CD4-positive, alpha-beta T cell (primary cell): ENCODE data around the gene MED12L. TPM values are rescaled to one million over a fixed set of nuclear protein-coding genes. Genes with fewer than 3 reads are reported as not detected.

Experiments used
- ATAC-seq: fragments of 200-7000 bp; cut with Tn5 transposase; one replicate; pipeline ENCODE4 v1.10.0; 2022; ENCODE audit warnings: mild to moderate bottlenecking; ENCODE audit not compliant: poor library complexity
- CTCF ChIA-PET: fragments of 350-600 bp; sonication (Branson Sonifier 250); formaldehyde crosslinking; loops from one replicate; lab custom pipeline; 2021; ENCODE audit warnings: antibody characterized with exemption, inconsistent platforms; lab: Charles Lee
- POLR2A ChIA-PET: fragments of 350-600 bp; sonication (Branson Sonifier 250); formaldehyde crosslinking; loops from one replicate; lab custom pipeline; 2021; ENCODE audit warnings: antibody characterized with exemption, inconsistent platforms; lab: Charles Lee
- DNase-seq, 14 experiments: peaks; one replicate each; pipeline ENCODE4 v3.0.0-alpha.2; 2013 to 2020; ENCODE audit warnings: mixed read lengths in 2 of 14
- H3K27ac ChIP-seq, 2 donors: one replicate each; pipeline versions ENCODE4 v1.5.1 to v1.7.0; 2013; ENCODE audit warnings: low read length in 2 of 2, low read depth in 1 of 2, mild to moderate bottlenecking in 1 of 2
- H3K27me3 ChIP-seq, 2 experiments: 1 replicate in 1 of 2; 2 replicates in 1 of 2; pipeline versions ENCODE4 v1.6.1 to v1.7.0; 2013; ENCODE audit warnings: low read length in 2 of 2, control low read depth in 1 of 2, mild to moderate bottlenecking in 1 of 2, moderate library complexity in 1 of 2; ENCODE audit not compliant: insufficient read depth in 2 of 2, control insufficient read depth in 1 of 2
- H3K36me3 ChIP-seq: one replicate; pipeline ENCODE4 v1.6.1; 2013; ENCODE audit warnings: low read length, control low read depth; ENCODE audit not compliant: insufficient read depth
- H3K4me1 ChIP-seq: one replicate; pipeline ENCODE4 v1.6.1; 2013; ENCODE audit warnings: low read length, control low read depth; ENCODE audit not compliant: insufficient read depth
- H3K4me3 ChIP-seq: one replicate; pipeline ENCODE4 v1.5.1; 2013; ENCODE audit warnings: mild to moderate bottlenecking, low read length, moderate library complexity
- H3K9me3 ChIP-seq, 2 experiments: 1 replicate in 1 of 2; 2 replicates in 1 of 2; pipeline versions ENCODE4 v1.6.1 to v1.7.0; 2013; ENCODE audit warnings: low read length in 2 of 2, mild to moderate bottlenecking in 2 of 2, control low read depth in 1 of 2, moderate library complexity in 1 of 2; ENCODE audit not compliant: control insufficient read depth in 1 of 2, insufficient read depth in 1 of 2
- H3K27ac Mint-ChIP-seq: one replicate; pipeline ENCODE4 v1.8.0; 2020; ENCODE audit warnings: mixed read lengths
- H3K27me3 Mint-ChIP-seq: one replicate; pipeline ENCODE4 v1.8.0; 2021; ENCODE audit warnings: mixed read lengths
- H3K36me3 Mint-ChIP-seq: one replicate; pipeline ENCODE4 v1.8.0; 2021; ENCODE audit warnings: low read depth, mixed read lengths
- H3K4me1 Mint-ChIP-seq: one replicate; pipeline ENCODE4 v1.8.0; 2021; ENCODE audit warnings: low read depth, mixed read lengths
- H3K4me3 Mint-ChIP-seq: one replicate; pipeline ENCODE4 v1.8.0; 2020; ENCODE audit warnings: mild to moderate bottlenecking, mixed read lengths
- H3K9me3 Mint-ChIP-seq: one replicate; pipeline ENCODE4 v1.8.0; 2020; ENCODE audit warnings: mixed read lengths
- CTCF ChIP-seq: fragments of 200-600 bp; IDR thresholded peaks from one replicate; pipeline ENCODE4 v1.8.0; 2022; ENCODE audit warnings: antibody characterized with exemption, mild to moderate bottlenecking
- intact Hi-C, 2 experiments: fragments of 100-400 bp; cut with DNase I in 1 of 2; cut with micrococcal nuclease in 1 of 2; formaldehyde crosslinking; loops; one replicate each; pipeline versions ENCODE4 v1.15.1 to v1.9.0; 2023 to 2025; cut with DNase I, micrococcal nuclease
- total RNA-seq, 174 experiments: library from RNA in 2 of 174; stranded (reverse) in 2 of 174; gene quantifications; one replicate each; pipeline ENCODE4 v1.2.3 and lab custom pipeline; 2021 to 2026

MED12L gene
- total RNA-seq, 2 experiments from 2014 or later: 0.39 to 0.49 TPM

- H3K27me3 Mint-ChIP-seq: no peaks in the 10 kb centered on the region
- POLR2A ChIA-PET: interaction anchor here (1.2 kb wide), 1 partner anchor 14 kb away, joined by 3 read pairs; the partner anchor contains the start of gene GPR171
Observed at GRCh38 chr3:151218136-151218535, 132.7 kb downstream of the MED12L start.

GRCh38 chr3:151219056-151219455, 133.6 kb downstream of the MED12L start:
- Histone ChIP-seq H3K27me3 (no peaks in the 10 kb centered on the region), H3K36me3 (no peaks in the 10 kb centered on the region), H3K4me1 (no peaks in the 10 kb centered on the region), H3K4me3 (no peak overlapping the region), H3K27ac (no peak overlapping the region), H3K9me3 (peaks cover 0 to 8% of the 10 kb centered on the region in 2 experiments)
- no peak for ATAC-seq
- no peak for TF ChIP-seq CTCF
- no peaks in the 10 kb centered on the region for H3K4me1 Mint-ChIP-seq
- H3K36me3 Mint-ChIP-seq: no peaks in the 10 kb centered on the region
- CTCF ChIA-PET: interaction anchor here (1.0 to 1.4 kb wide), 2 partner anchors 9 to 26 kb away, joined by 3 to 5 read pairs; no protein-coding TSS in a partner anchor
- no peaks in the 10 kb centered on the region for H3K27me3 Mint-ChIP-seq
- peaks cover 5% of the 10 kb centered on the region for H3K9me3 Mint-ChIP-seq
- H3K4me3 Mint-ChIP-seq: no peak overlapping the region
- no peak overlapping the region for H3K27ac Mint-ChIP-seq
- POLR2A ChIA-PET: no interaction called here
- DNase-seq: no peak
- intact Hi-C loops: no loop called here

More at GRCh38 chr3:151218136-151218535, 132.7 kb downstream of the MED12L start:
- H3K27ac Mint-ChIP-seq: no peak overlapping the region
- CTCF ChIA-PET: interaction anchor here (0.7 to 3.0 kb wide), 4 partner anchors 17 to 1302 kb away, joined by 3 to 6 read pairs (median 3); no protein-coding TSS in a partner anchor
- no peak overlapping the region for H3K27ac ChIP-seq
- H3K36me3 Mint-ChIP-seq: no peaks in the 10 kb centered on the region
- no peaks in the 10 kb centered on the region for H3K27me3 ChIP-seq
- DNase-seq: no peak
- H3K4me3 ChIP-seq: no peak overlapping the region
- H3K4me1 ChIP-seq: no peaks in the 10 kb centered on the region
- H3K4me3 Mint-ChIP-seq: no peak overlapping the region
- no peaks in the 10 kb centered on the region for H3K36me3 ChIP-seq
- no peak for ATAC-seq
- intact Hi-C loops: no loop called here
- H3K9me3 Mint-ChIP-seq: peaks cover 5% of the 10 kb centered on the region
- no peak for TF ChIP-seq CTCF
- H3K4me1 Mint-ChIP-seq: no peaks in the 10 kb centered on the region
- H3K9me3 ChIP-seq: peaks cover 0 to 8% of the 10 kb centered on the region in 2 experiments

GRCh38 chr3:151224268-151224866, 138.9 kb downstream of the MED12L start:
- POLR2A ChIA-PET: no interaction called here
- Mint-ChIP-seq H3K27me3 (no peaks in the 10 kb centered on the region), H3K9me3 (peaks cover 5% of the 10 kb centered on the region), H3K36me3 (no peaks in the 10 kb centered on the region), H3K4me3 (no peak overlapping the region), H3K4me1 (peaks cover 28% of the 10 kb centered on the region), H3K27ac (no peak overlapping the region)
- intact Hi-C loops: loop anchor here in 1 of 2 experiments (10.0 kb wide), 1 partner anchor 210 kb away; no protein-coding TSS in a partner anchor
- ATAC-seq (no peak), DNase-seq (no peak)
- no peak for TF ChIP-seq CTCF
- Histone ChIP-seq H3K27ac (no peak overlapping the region), H3K36me3 (no peaks in the 10 kb centered on the region), H3K27me3 (no peaks in the 10 kb centered on the region), H3K4me3 (no peak overlapping the region), H3K9me3 (peaks cover 0 to 8% of the 10 kb centered on the region in 2 experiments), H3K4me1 (peaks cover 28% of the 10 kb centered on the region)
- CTCF ChIA-PET: interaction anchor here (1.0 to 1.3 kb wide), 3 partner anchors 19 to 68 kb away, joined by 3 to 4 read pairs (median 3); no protein-coding TSS in a partner anchor
